Measurements from ENCODE around the gene SLC4A9.

SLC4A9 gene

DNA sequence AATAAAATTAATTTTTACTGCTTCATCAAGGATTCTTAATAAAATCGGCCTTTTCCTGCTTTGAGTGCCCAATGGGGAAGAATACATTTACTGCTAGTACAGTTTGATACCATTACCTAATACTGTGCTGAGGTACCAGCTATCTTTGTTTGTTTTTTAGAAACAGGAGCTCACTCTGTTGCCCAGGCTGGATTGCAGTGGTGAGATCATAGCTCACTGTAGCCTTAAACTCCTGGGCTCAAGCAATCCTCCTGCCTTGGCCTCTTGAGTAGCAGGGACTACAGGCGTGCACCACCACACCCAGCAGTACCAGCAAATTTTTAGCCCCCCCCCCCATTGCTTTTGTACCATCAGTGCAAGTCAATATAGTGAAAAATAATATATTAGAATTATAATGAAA is 28.1 kb downstream of the SLC4A9 start:
- DNase-seq (ENCODE audit: low spot score in 2 of 2) (no peak), ATAC-seq (ENCODE audit: low read depth) (no peak)
- H3K36me3 Mint-ChIP-seq, result peaks cover 2% of the 10 kb centered on the region
- no peak overlapping the region for H3K27ac Mint-ChIP-seq
- no peaks in the 10 kb centered on the region for H3K4me1 Mint-ChIP-seq
- no peak overlapping the region for H3K4me3 Mint-ChIP-seq
- H3K27me3 Mint-ChIP-seq, result no peaks in the 10 kb centered on the region
- H3K9me3 Mint-ChIP-seq, result no peaks in the 10 kb centered on the region

DNA sequence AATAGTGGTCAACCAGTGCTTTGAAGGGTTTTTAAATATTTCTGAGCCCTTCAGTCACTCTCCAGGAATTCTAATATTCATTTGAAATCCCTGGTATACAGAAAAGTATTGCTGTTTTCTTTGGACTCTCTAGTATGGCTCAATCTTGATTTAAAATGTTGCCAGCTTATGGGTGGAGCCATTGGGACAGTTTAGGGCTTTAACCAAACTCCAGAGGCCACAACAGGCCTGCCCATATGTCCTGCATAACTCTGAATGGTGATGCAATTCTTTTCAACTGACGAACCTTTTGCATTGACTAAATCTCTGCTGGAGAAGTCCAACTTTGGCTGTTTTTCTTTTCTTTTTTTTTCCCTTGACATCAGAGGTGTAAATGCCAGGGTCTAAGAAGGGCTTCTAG is 31.3 kb downstream of the SLC4A9 start:
- Mint-ChIP-seq H3K36me3 (peaks cover 2% of the 10 kb centered on the region), H3K4me3 (no peak overlapping the region), H3K9me3 (no peaks in the 10 kb centered on the region), H3K4me1 (peaks cover 2% of the 10 kb centered on the region), H3K27me3 (no peaks in the 10 kb centered on the region), H3K27ac (no peak overlapping the region)
- no peak for DNase-seq (ENCODE audit: low spot score in 2 of 2)
- ATAC-seq (ENCODE audit: low read depth), result no peak

DNA sequence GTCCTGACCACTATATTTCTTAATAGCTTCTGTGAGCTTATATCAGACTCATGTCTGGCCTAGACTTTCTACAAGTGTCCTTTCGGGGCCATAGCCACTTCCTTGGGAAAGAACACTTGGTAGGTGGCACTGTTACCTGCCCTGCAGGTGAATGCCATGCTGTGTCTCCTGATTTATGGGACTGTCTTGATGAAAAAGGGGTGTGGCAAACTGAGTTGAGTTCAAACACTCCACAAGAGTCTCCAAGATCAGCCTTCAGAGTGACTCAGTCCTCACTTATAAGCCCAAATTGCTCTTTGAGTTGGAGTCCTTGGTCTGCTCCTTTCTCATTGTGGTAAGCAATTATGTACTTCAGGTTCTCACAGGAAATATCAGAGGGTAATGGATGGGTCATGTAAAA is 31.7 kb downstream of the SLC4A9 start:
- H3K27me3 Mint-ChIP-seq, result no peaks in the 10 kb centered on the region

DNA sequence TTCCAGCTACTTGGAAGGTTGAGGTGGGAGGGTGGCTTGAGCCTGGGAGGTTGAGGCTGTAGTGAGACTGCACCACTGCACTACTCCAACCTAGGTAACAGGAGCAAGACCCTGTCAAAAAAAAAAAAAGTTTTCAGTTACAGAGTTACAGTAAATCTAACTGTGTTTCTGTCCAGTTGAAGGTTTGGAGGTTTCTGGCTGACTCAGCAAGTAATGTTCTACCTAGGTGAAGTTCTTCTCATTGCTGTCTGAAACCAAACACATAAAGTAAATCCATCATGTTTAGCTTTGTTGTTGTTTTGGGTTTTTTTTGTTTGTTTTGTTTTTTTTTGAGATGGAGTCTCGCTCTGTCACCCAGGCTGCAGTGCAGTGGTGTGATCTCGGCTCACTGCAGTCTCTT is 33.7 kb downstream of the SLC4A9 start:
- no peak overlapping the region for H3K27ac Mint-ChIP-seq
- H3K9me3 Mint-ChIP-seq, result no peaks in the 10 kb centered on the region
- no peaks in the 10 kb centered on the region for H3K27me3 Mint-ChIP-seq
- no peak for ATAC-seq (ENCODE audit: low read depth)
- H3K36me3 Mint-ChIP-seq, result peaks cover 2% of the 10 kb centered on the region
- peaks cover 2% of the 10 kb centered on the region for H3K4me1 Mint-ChIP-seq
- H3K4me3 Mint-ChIP-seq, result no peak overlapping the region
- no peak for DNase-seq (ENCODE audit: low spot score in 2 of 2)

More for the DNA sequence above, 31.7 kb downstream of the SLC4A9 start:
- no peak for DNase-seq (ENCODE audit: low spot score in 2 of 2)
- H3K4me3 Mint-ChIP-seq, result no peak overlapping the region
- H3K27ac Mint-ChIP-seq, result no peak overlapping the region
- H3K9me3 Mint-ChIP-seq, result no peaks in the 10 kb centered on the region
- peaks cover 2% of the 10 kb centered on the region for H3K36me3 Mint-ChIP-seq
- H3K4me1 Mint-ChIP-seq, result peaks cover 2% of the 10 kb centered on the region
- ATAC-seq (ENCODE audit: low read depth), result no peak

DNA sequence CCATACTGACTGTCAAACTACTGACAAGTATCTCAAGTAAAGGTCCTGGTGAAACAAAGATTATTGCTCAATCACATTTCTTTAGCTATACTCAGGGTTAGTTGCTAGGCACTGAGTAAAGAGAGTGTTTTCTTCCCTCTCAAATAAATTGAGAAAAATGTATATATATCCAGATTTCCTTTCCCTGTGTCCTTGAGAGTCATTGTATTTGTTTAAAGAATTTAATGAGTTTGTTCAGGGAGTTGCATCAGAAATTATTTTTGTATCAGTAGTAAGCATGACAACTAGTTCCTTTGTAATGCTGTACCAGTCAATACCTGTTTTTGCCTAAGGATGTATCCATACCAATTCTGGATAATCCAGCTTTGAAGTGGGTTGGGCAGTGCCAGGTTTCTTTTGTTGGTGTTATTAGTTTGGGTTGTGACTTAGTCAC is 38.4 kb downstream of the SLC4A9 start:
- Mint-ChIP-seq H3K27ac (no peak overlapping the region), H3K4me1 (peaks cover 9% of the 10 kb centered on the region), H3K4me3 (no peak overlapping the region), H3K36me3 (no peaks in the 10 kb centered on the region), H3K27me3 (no peaks in the 10 kb centered on the region), H3K9me3 (no peaks in the 10 kb centered on the region)
- DNase-seq (ENCODE audit: low spot score in 2 of 2) (no peak), ATAC-seq (ENCODE audit: low read depth) (no peak)

DNA sequence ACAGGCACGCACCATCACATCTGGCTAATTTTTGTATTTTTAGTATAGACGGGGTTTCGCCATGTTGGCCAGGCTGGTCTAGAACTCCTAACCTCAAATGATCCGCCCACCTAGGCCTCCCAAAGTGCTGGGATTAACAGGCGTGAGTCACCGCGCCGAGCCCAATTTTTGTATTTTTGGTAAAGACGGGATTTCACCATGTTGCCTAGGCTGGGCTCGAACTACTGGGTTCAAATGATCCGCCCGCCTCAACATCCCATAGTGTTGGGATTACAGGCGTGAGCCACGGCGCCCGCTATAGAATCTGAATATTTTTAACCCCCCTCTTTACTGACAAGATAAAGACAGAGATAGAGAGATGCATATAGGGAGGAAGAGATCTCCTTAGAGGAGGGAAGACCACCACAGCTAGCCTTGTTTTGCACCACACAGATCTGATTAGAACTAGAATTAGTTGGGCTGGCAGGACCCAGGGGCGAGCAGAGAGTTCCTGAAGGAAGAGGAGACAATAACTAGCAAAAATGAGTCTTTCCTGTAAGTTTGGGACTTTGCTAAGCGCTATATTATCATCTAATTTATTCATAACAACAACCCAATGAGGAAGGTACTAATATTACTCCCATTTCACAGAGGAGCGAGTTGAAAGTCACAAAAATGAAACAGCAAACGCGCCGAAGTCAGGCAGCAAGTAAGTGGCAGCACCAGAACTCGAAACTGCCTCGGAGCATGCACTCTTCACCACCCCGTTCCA is 40.2 kb downstream of the SLC4A9 start:
- no peaks in the 10 kb centered on the region for H3K36me3 Mint-ChIP-seq
- H3K27me3 Mint-ChIP-seq, result no peaks in the 10 kb centered on the region
- ATAC-seq (ENCODE audit: low read depth) (no peak), DNase-seq (ENCODE audit: low spot score in 2 of 2) (no peak)
- no peaks in the 10 kb centered on the region for H3K9me3 Mint-ChIP-seq
- no peak overlapping the region for H3K27ac Mint-ChIP-seq
- H3K4me3 Mint-ChIP-seq, result no peak overlapping the region
- peaks cover 18% of the 10 kb centered on the region for H3K4me1 Mint-ChIP-seq

DNA sequence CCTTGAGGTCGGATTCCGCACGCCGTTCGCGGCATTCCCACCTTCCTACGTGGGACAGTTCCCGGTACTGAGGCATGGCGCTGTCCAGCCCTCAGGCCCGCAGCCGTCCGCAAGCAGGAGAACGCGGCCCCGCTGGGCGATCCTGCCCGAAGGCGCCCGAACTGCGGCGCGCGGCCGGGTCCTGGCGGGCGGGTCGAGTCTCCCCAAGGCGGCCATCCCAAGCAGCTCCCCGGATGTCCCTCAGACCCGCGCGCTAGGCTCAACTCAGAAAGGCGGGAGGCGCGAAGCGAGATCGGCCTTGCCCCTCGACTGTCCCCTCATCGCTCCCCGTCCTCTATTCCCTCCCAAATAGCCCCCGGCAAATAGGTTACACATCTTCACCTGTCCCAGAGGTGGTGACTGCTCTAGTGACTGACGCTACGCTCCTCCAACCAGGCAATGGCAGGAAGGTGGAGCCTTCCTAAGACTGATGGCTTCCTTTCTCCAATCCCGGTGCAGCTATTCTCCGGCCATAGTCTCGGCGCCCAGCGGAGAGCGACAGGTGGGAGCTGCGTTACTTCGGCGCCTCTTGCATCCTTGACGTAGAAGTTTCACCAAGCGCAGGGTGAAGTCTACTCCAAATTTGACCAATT is 40.9 kb downstream of the SLC4A9 start:
- Mint-ChIP-seq H3K9me3 (no peaks in the 10 kb centered on the region), H3K27me3 (no peaks in the 10 kb centered on the region), H3K27ac (no peak overlapping the region), H3K36me3 (no peaks in the 10 kb centered on the region), H3K4me1 (peaks cover 20% of the 10 kb centered on the region), H3K4me3 (no peak overlapping the region)
- peak; percentile 60 for ATAC-seq (ENCODE audit: low read depth)
- DNase-seq (ENCODE audit: low spot score in 2 of 2), result peak; percentile 79 to 80

DNA sequence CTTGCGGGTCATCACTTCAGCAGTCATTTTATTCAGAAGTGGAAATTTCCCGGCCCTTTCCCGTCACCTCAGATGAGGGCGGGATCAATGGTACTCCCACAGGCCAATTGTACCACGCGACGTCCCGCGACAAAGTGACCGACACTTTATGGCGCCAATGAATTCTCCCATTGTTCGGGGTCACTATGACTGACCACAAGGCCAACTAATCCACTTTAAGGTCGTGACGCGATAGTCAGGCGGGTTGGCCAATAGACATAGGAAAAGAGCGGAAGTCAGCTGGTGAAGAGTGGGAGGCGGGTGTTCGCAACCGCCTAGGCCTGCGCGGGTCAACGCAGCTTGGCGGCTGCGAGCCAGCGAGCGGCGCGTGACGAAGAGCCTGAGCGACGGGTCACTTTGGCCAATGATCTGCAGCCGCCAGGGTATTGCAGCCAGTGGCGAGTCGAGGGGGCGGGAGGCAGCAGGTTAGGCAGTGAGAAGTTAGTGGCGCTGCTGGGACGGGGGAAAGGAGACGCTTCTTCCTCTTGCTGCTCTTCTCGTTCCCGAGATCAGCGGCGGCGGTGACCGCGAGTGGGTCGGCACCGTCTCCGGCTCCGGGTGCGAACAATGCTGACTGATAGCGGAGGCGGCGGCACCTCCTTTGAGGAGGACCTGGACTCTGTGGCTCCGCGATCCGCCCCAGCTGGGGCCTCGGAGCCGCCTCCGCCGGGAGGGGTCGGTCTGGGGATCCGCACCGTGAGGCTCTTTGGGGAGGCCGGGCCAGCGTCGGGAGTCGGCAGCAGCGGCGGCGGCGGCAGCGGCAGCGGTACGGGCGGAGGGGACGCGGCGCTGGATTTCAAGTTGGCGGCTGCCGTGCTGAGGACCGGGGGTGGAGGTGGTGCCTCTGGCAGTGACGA is 41.6 kb downstream of the SLC4A9 start, which contains the start of gene ANKHD1:
Gene ANKHD1, plus strand, starts transcription at position 472 of the 896 bp plus-strand sequence. Its CDS starts 135 bp downstream, at position 607.
- H3K36me3 Mint-ChIP-seq, result peaks cover 2% of the 10 kb centered on the region
- DNase-seq (ENCODE audit: low spot score in 2 of 2) (peak; percentile 89 to 95), ATAC-seq (ENCODE audit: low read depth) (peak; percentile 76)
- no peaks in the 10 kb centered on the region for H3K27me3 Mint-ChIP-seq
- no peak within 1 kb of the TSS for H3K27ac Mint-ChIP-seq
- H3K9me3 Mint-ChIP-seq, result no peaks in the 10 kb centered on the region
- H3K4me3 Mint-ChIP-seq, result no peak within 1 kb of the TSS
- peaks cover 20% of the 10 kb centered on the region for H3K4me1 Mint-ChIP-seq

DNA sequence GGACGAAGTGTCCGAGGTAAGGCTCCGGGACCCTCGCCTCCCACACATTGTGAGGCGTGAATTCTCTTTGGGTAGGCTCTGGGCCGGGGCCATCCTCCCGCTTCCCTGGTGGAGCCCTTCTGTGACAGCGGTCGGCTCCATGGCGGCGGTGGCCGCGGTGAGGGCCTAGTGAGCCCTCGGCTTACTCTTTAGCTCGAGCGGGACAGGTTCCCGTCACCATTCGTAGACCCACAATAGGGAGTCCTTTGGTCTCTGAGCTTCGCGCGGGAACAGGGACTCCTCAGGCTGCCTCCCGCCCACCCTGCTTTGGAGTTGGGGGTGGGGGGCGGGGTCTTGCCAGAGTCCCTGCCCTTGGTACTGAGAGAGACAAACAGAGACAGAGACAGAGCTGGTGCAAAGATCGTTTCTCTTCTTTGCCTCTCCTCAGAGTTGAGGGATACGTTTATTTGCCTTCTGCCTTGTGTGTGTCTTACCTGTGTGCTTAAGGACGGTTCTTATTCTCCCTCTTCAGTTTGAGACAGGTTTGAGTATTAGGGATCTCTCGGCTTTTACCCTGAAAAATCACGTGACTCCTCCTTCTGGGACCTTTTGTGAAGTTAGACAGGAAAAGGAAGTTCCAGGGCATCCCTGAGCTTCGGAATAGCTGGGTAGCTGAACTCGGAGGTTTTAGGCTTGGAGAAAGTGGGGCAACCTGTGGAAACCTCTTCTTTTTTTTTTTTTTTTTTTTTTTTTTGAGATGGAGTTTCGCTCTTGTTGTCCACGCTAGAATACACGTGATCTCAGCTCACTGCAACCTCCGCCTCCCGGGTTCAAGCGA is 42.5 kb downstream of the SLC4A9 start:
- no peak overlapping the region for H3K27ac Mint-ChIP-seq
- peaks cover 20% of the 10 kb centered on the region for H3K4me1 Mint-ChIP-seq
- DNase-seq (ENCODE audit: low spot score in 2 of 2) (peak; percentile 20 to 49), ATAC-seq (ENCODE audit: low read depth) (no peak)
- peaks cover 2% of the 10 kb centered on the region for H3K36me3 Mint-ChIP-seq
- no peaks in the 10 kb centered on the region for H3K9me3 Mint-ChIP-seq
- H3K4me3 Mint-ChIP-seq, result no peak overlapping the region
- H3K27me3 Mint-ChIP-seq, result no peaks in the 10 kb centered on the region

DNA sequence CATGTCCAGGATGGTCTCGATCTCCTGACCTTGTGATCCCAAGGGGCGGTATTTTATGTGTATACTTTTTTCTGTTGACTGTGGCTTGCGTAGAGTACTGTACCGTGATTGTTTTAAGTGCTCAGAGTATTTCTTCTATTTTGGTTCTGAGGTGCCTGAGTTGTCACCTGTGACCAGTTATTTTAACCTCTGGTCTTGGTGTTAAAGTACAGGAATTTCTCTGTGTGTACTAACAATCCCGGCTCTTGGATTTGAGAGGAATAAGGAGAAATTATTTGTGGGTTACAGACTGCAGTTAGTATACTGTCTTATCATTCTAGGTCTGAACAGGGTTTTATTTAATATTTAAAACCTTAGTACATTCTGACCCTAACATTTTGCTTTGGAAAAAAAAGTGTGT is 43.6 kb downstream of the SLC4A9 start:
- Mint-ChIP-seq H3K9me3 (no peaks in the 10 kb centered on the region), H3K27ac (peak overlapping the region; percentile 47), H3K4me3 (no peak overlapping the region), H3K27me3 (no peaks in the 10 kb centered on the region), H3K36me3 (peaks cover 2% of the 10 kb centered on the region), H3K4me1 (peaks cover 23% of the 10 kb centered on the region)
- no peak for DNase-seq (ENCODE audit: low spot score in 2 of 2)
- no peak for ATAC-seq (ENCODE audit: low read depth)

DNA sequence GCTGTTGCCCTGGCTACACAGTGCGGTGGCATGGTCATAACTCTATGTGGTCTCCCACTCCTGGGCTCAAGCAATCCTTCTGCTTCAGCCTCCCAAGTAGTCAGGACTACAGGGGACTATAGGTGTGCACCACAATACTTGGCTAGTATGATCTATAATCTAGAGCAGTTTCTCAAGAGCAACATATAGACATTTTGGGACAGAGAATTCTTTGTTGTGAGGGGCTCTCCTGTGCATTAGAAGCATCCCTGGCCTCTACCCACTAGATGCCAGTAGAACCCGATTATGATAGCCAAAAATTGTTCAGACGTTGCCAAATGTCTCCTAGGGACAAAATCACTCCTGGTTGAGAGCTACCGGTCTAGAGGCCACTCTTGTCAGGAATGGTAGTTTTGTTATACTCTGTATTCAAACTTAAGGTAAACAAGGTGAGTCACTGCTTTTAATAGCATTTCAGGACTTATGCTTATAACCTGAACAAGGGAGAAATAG is 48.8 kb downstream of the SLC4A9 start:
- ATAC-seq (ENCODE audit: low read depth) (no peak), DNase-seq (ENCODE audit: low spot score in 2 of 2) (no peak)
- Mint-ChIP-seq H3K4me1 (peaks cover 26% of the 10 kb centered on the region), H3K27me3 (no peaks in the 10 kb centered on the region), H3K4me3 (no peak overlapping the region), H3K36me3 (peaks cover 2% of the 10 kb centered on the region), H3K9me3 (no peaks in the 10 kb centered on the region), H3K27ac (peak overlapping the region; percentile 70)

DNA sequence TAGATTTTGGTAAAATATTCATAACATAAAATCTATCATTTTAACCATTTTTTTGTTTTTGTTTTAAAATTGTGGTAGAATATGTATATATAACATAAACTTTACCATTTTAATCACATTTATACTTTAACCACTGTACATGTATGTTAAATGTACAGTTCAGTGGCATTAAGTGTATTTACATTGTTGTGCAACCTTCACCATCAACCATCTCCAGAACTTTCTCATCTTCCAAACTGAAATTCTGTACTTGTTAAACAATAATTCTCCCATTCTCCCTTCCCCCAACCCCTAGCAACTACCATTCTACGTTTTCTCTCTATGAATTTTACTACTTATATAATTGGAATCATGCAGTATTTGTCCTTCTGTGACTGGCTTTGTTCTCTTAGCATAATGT is 53.2 kb downstream of the SLC4A9 start:
- H3K4me3 Mint-ChIP-seq, result no peak overlapping the region
- H3K36me3 Mint-ChIP-seq, result peaks cover 6% of the 10 kb centered on the region
- peaks cover 15% of the 10 kb centered on the region for H3K4me1 Mint-ChIP-seq
- H3K27me3 Mint-ChIP-seq, result no peaks in the 10 kb centered on the region
- ATAC-seq (ENCODE audit: low read depth) (no peak), DNase-seq (ENCODE audit: low spot score in 2 of 2) (no peak)
- H3K9me3 Mint-ChIP-seq, result no peaks in the 10 kb centered on the region
- peak overlapping the region; percentile 8 for H3K27ac Mint-ChIP-seq

DNA sequence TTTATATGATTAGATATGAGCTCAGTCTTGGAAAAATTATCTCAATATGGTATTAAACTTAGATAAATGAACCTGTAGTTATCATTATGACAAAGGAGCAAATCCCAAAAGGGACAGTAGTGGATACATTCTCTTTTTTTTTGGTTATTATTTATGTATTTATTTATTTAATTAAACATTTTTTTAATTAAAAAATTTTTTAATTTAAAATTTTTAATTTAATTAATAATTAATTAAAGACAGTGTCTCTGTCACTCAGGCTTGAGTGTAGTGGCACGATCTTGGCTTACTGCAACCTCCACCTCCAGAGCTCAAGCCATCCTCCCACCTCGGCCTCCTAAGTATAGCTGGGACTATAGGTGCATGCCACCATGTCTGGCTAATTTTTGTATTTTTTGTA is 57.2 kb downstream of the SLC4A9 start:
- Mint-ChIP-seq H3K27ac (no peak overlapping the region), H3K9me3 (no peaks in the 10 kb centered on the region), H3K4me3 (no peak overlapping the region), H3K27me3 (no peaks in the 10 kb centered on the region), H3K36me3 (peaks cover 9% of the 10 kb centered on the region), H3K4me1 (peaks cover 36% of the 10 kb centered on the region)
- DNase-seq (ENCODE audit: low spot score in 2 of 2) (no peak), ATAC-seq (ENCODE audit: low read depth) (no peak)
